ENCODE measurements around the gene NWD2.

- TF ChIP-seq CTCF (IDR thresholded peaks at IDR 0.05), result no peak
- no peak for TF ChIP-seq POLR2AphosphoS5 (IDR thresholded peaks at IDR 0.05)
- no peak for TF ChIP-seq POLR2A (IDR thresholded peaks at IDR 0.05)
Measured at GRCh38 chr4:37434469-37434868, 189.9 kb downstream of the NWD2 start.
